Measurements from ENCODE around the gene GSX2. TPM values are rescaled to one million over a fixed set of nuclear protein-coding genes. Genes with fewer than 3 reads are reported as not detected.

Gene GSX2
- polyA plus RNA-seq, 2 of the 4 experiments (the other 2 are of a cell fraction) = not detected

DNA sequence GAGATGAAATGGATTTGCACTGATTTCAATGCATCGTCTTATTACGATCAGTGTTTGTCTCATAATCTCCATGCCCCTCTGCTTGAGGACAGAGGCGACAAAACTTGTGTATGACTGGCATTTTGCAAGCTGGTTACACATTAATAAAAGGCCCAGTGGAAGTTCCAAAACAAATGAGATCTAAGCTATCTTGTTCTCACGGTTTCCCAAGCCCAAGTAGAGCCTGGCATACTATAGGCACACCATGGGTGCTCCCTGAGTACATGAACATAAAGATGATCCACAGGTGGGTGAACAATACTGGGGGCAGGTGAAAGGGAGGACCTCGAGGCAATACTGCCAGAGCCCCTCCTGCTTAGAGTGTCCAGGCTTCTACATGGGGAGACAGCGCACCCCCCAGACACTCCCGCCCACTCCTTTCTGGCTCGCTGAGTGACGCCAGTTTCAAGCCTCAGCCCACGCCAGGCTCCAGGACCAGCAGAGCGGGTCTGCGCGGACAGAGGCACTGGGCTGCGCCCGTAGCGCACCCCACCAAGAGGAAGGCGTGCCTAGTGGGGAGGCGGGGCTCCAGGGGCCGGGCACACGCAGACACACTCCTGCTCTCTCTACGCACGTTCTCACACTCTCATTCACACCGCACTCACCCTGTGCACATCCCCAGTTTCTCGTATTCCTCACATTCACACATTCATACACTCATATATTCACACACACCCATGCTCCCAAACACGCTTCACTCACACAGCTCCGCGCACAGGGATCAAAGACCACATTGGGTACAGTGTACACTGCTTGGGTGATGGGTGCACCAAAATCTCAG lies 8.9 kb upstream of the GSX2 start:
- H3K4me2 ChIP-seq = peak overlapping the region; percentile 100
- POLR2A ChIA-PET = no interaction called here
- peak; percentile 67 to 87 for ATAC-seq

GRCh38 chr4:54091637-54092404 lies 8.1 kb upstream of the GSX2 start:
- FAIRE-seq (no peak), ATAC-seq (peak; percentile 84 to 90), DNase-seq (ENCODE audit: low read depth in 1 of 2, low spot score in 1 of 2) (peak; percentile 68 to 76)
- 7% methylated on average over 33 of the region's 48 CpGs for WGBS (ENCODE audit: missing lambda C conversion rate)
- peaks cover 3% of the 10 kb centered on the region; the same call in 1 of the 3 replicates for H3K4me1 ChIP-seq
- ChIA-PET POLR2A (no interaction called here), CTCF (no interaction called here)
- H3K9me3 ChIP-seq = no peaks in the 10 kb centered on the region
- H3K4me3 ChIP-seq = peak overlapping the region; percentile 58
- H3K27ac ChIP-seq = peak overlapping the region; percentile 70 to 84
- TF ChIP-seq POLR2A (IDR thresholded peaks at IDR 0.05; ENCODE audit: low read length) (peak; percentile 77), E2F6 (IDR thresholded peaks at IDR 0.05; ENCODE audit: borderline replicate concordance, low read depth) (peak; percentile 65; the same call in 1 of the 2 replicates), EHF (CRISPR knock-in tag; IDR thresholded peaks at IDR 0.05) (no peak)
- TF ChIP-seq, protein P1, sequence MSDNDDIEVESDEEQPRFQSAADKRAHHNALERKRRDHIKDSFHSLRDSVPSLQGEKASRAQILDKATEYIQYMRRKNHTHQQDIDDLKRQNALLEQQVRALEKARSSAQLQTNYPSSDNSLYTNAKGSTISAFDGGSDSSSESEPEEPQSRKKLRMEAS (IDR thresholded peaks at IDR 0.05) = peak; percentile 77
- peak overlapping the region; percentile 100 for H3K4me2 ChIP-seq

More for the DNA sequence above, 8.9 kb upstream of the GSX2 start:
- CTCF ChIA-PET = no interaction called here
- Histone ChIP-seq H3K27ac (peak overlapping the region; percentile 70 to 84), H3K4me1 (peaks cover 3% of the 10 kb centered on the region; the same call in 1 of the 3 replicates), H3K9me3 (no peaks in the 10 kb centered on the region), H3K4me3 (peak overlapping the region; percentile 58)
- DNase-seq (ENCODE audit: low read depth in 1 of 2, low spot score in 1 of 2) (peak in 1 of 2 experiments; percentile 32), FAIRE-seq (no peak)
- WGBS (ENCODE audit: missing lambda C conversion rate) = 24% methylated on average over 18 of the region's 27 CpGs
- TF ChIP-seq HEYL (CRISPR knock-in tag; IDR thresholded peaks at IDR 0.05) = no peak
- no peak for TF ChIP-seq RARB (CRISPR knock-in tag; IDR thresholded peaks at IDR 0.05)
- no peak for TF ChIP-seq RCOR1 (IDR thresholded peaks at IDR 0.05; ENCODE audit: low read depth, low read length)
- TF ChIP-seq BCL3 (IDR thresholded peaks at IDR 0.05) = no peak
- TF ChIP-seq POLR2AphosphoS2 (conservative IDR thresholded peaks at IDR 0.05; ENCODE audit: low read length) = no peak
- TF ChIP-seq USF2 (IDR thresholded peaks at IDR 0.05) = no peak
- no peak for TF ChIP-seq MAFK (IDR thresholded peaks at IDR 0.05; ENCODE audit: partially characterized antibody)
- TF ChIP-seq ELK1 (IDR thresholded peaks at IDR 0.05; ENCODE audit: low read depth, low read length) = no peak
- TF ChIP-seq EHMT2 (IDR thresholded peaks at IDR 0.05; ENCODE audit: low read depth) = no peak
- no peak for TF ChIP-seq NFE2L2 (conservative IDR thresholded peaks at IDR 0.05; ENCODE audit: low read length)
- no peak for TF ChIP-seq FOXS1 (CRISPR knock-in tag; IDR thresholded peaks at IDR 0.05)
- TF ChIP-seq POLR2A (IDR thresholded peaks at IDR 0.05; ENCODE audit: low read length) = no peak
- TF ChIP-seq, protein P2, sequence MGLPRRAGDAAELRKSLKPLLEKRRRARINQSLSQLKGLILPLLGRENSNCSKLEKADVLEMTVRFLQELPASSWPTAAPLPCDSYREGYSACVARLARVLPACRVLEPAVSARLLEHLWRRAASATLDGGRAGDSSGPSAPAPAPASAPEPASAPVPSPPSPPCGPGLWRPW (IDR thresholded peaks at IDR 0.05) = no peak
- no peak for TF ChIP-seq MAZ (IDR thresholded peaks at IDR 0.05; ENCODE audit: borderline replicate concordance, low read depth, low read length)
- no peak for TF ChIP-seq RAD21 (conservative IDR thresholded peaks at IDR 0.05 in 1 of 2, IDR thresholded peaks at IDR 0.05 in 1 of 2)

Measured in A549 (cell line).